Measurements from ENCODE around the gene CLEC18A. TPM values are rescaled to one million over a fixed set of nuclear protein-coding genes. Genes with fewer than 3 reads are reported as not detected.

The CLEC18A gene
- total and polyA plus RNA-seq, 7 experiments from 2014 or later: 1.4 to 7.4 (median 3.6) TPM; not detected in 2

DNA sequence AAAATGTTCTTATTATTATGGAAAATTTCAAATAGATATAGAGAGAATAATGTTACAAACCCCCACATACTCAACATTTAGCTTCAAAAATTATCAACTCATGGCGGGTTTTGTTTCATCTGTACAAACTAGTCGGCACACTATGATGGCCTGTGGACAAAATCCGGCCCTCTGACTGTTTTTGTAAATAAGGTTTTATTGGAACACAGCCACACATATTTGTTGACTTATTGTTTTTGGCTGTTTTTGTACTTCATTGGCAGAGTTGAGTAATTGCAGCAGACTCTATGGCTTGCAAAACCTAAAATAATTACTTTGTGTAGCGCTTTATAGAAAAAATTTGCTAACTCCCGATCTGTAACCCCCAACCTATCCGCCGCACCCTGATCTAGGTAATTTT, 41.4 kb upstream of the CLEC18A start:
- H3K27ac ChIP-seq (ENCODE audit: low read depth, low read length): no peak overlapping the region
- H3K4me1 ChIP-seq (ENCODE audit: control insufficient read depth in 2 of 2, insufficient read depth in 2 of 2, low read length in 2 of 2): no peaks in the 10 kb centered on the region
- Mint-ChIP-seq H3K36me3 (peaks cover 3 to 39% (median 13%) of the 10 kb centered on the region in 5 donors), H3K27ac (no peak overlapping the region), H3K4me3 (no peak overlapping the region), H3K27me3 (no peaks in the 10 kb centered on the region), H3K4me1 (no peaks in the 10 kb centered on the region), H3K9me3 (no peaks in the 10 kb centered on the region)
- peaks cover 0 to 42% (median 7%) of the 10 kb centered on the region in 3 experiments for H3K36me3 ChIP-seq (ENCODE audit: control insufficient read depth in 2 of 3, insufficient read depth in 3 of 3, low read length in 3 of 3)
- intact Hi-C loops (cut with micrococcal nuclease): no loop called here
- ATAC-seq (no peak), DNase-seq (no peak)
- H3K9me3 ChIP-seq (ENCODE audit: control insufficient read depth in 2 of 3, low read length in 3 of 3): no peaks in the 10 kb centered on the region
- POLR2A ChIA-PET: no interaction called here
- CTCF ChIA-PET: no interaction called here
- H3K27me3 ChIP-seq (ENCODE audit: control insufficient read depth in 2 of 2, insufficient read depth in 2 of 2, low read length in 2 of 2): no peaks in the 10 kb centered on the region
- no peak overlapping the region for H3K4me3 ChIP-seq (ENCODE audit: low read length)

- Mint-ChIP-seq H3K27ac (peak overlapping the region in 2 of 9 donors; percentile 12 to 14), H3K27me3 (no peaks in the 10 kb centered on the region), H3K9me3 (no peaks in the 10 kb centered on the region), H3K36me3 (peaks cover 3 to 44% (median 14%) of the 10 kb centered on the region in 5 donors), H3K4me3 (no peak overlapping the region), H3K4me1 (no peaks in the 10 kb centered on the region)
- Histone ChIP-seq H3K27ac (ENCODE audit: low read depth, low read length) (no peak overlapping the region), H3K4me3 (ENCODE audit: low read length) (no peak overlapping the region), H3K4me1 (ENCODE audit: control insufficient read depth in 2 of 2, insufficient read depth in 2 of 2, low read length in 2 of 2) (no peaks in the 10 kb centered on the region), H3K9me3 (ENCODE audit: control insufficient read depth in 2 of 3, low read length in 3 of 3) (no peaks in the 10 kb centered on the region), H3K36me3 (ENCODE audit: control insufficient read depth in 2 of 3, insufficient read depth in 3 of 3, low read length in 3 of 3) (peaks cover 0 to 40% (median 7%) of the 10 kb centered on the region in 3 experiments), H3K27me3 (ENCODE audit: control insufficient read depth in 2 of 2, insufficient read depth in 2 of 2, low read length in 2 of 2) (no peaks in the 10 kb centered on the region)
- intact Hi-C loops (cut with micrococcal nuclease): no loop called here
- POLR2A ChIA-PET: no interaction called here
- ATAC-seq (no peak), DNase-seq (no peak)
- CTCF ChIA-PET: no interaction called here
Observed at GRCh38 chr16:69910964-69911363, 40.2 kb upstream of the CLEC18A start.

DNA sequence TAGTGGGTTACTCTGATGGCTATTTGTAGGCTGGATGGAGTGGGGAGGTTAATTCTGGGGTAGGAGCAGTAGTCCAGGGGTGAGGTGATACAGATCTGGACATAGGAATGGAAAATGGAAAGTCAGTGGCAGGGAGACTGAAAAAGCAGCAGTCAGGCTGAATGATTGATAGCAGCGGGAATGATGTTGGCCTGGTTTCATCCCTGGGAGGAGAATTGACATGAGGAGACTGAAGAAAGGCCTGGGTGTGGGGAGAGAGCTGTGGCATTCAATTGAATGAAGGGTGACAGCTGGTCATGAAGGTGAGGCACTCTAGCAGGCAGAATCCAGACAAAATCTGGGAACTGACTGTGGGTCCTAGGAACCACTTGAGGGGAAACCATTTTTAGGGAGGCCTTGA, 34.7 kb upstream of the CLEC18A start:
- DNase-seq: no peak
- no peaks in the 10 kb centered on the region for H3K9me3 ChIP-seq (ENCODE audit: control insufficient read depth in 2 of 3, low read length in 3 of 3)
- no peak for ATAC-seq
- peaks cover 0 to 1% (median 0%) of the 10 kb centered on the region in 11 donors for H3K9me3 Mint-ChIP-seq
- ChIA-PET CTCF (no interaction called here), POLR2A (no interaction called here)
- no peaks in the 10 kb centered on the region for H3K27me3 ChIP-seq (ENCODE audit: control insufficient read depth in 2 of 2, insufficient read depth in 2 of 2, low read length in 2 of 2)
- no peak overlapping the region for H3K4me3 ChIP-seq (ENCODE audit: low read length)
- no peaks in the 10 kb centered on the region for H3K4me1 ChIP-seq (ENCODE audit: control insufficient read depth in 2 of 2, insufficient read depth in 2 of 2, low read length in 2 of 2)
- H3K27ac Mint-ChIP-seq: peak overlapping the region in 2 of 9 donors; percentile 32 to 80
- no peak overlapping the region for H3K27ac ChIP-seq (ENCODE audit: low read depth, low read length)
- no peak overlapping the region for H3K4me3 Mint-ChIP-seq
- intact Hi-C loops (cut with micrococcal nuclease): no loop called here
- peaks cover 4 to 42% (median 16%) of the 10 kb centered on the region in 5 donors for H3K36me3 Mint-ChIP-seq
- H3K4me1 Mint-ChIP-seq: no peaks in the 10 kb centered on the region
- peaks cover 0 to 41% (median 3%) of the 10 kb centered on the region in 3 experiments for H3K36me3 ChIP-seq (ENCODE audit: control insufficient read depth in 2 of 3, insufficient read depth in 3 of 3, low read length in 3 of 3)
- no peaks in the 10 kb centered on the region for H3K27me3 Mint-ChIP-seq

GRCh38 chr16:69917311-69917710, 33.8 kb upstream of the CLEC18A start:
- no peak overlapping the region for H3K4me3 ChIP-seq (ENCODE audit: low read length)
- no peak overlapping the region for H3K27ac ChIP-seq (ENCODE audit: low read depth, low read length)
- ChIA-PET CTCF (no interaction called here), POLR2A (interaction anchor here (0.6 kb wide), 1 partner anchor 222 kb away, joined by 4 read pairs; no protein-coding TSS in a partner anchor)
- H3K4me3 Mint-ChIP-seq: no peak overlapping the region
- no peaks in the 10 kb centered on the region for H3K4me1 ChIP-seq (ENCODE audit: control insufficient read depth in 2 of 2, insufficient read depth in 2 of 2, low read length in 2 of 2)
- H3K27ac Mint-ChIP-seq: peak overlapping the region in 1 of 9 donors; percentile 38
- H3K27me3 Mint-ChIP-seq: no peaks in the 10 kb centered on the region
- peaks cover 0 to 36% (median 3%) of the 10 kb centered on the region in 3 experiments for H3K36me3 ChIP-seq (ENCODE audit: control insufficient read depth in 2 of 3, insufficient read depth in 3 of 3, low read length in 3 of 3)
- DNase-seq (no peak), ATAC-seq (no peak)
- H3K4me1 Mint-ChIP-seq: no peaks in the 10 kb centered on the region
- intact Hi-C loops (cut with micrococcal nuclease): no loop called here
- H3K27me3 ChIP-seq (ENCODE audit: control insufficient read depth in 2 of 2, insufficient read depth in 2 of 2, low read length in 2 of 2): no peaks in the 10 kb centered on the region
- peaks cover 4 to 42% (median 16%) of the 10 kb centered on the region in 5 donors for H3K36me3 Mint-ChIP-seq
- H3K9me3 Mint-ChIP-seq: peaks cover 0 to 2% (median 0%) of the 10 kb centered on the region in 11 donors
- H3K9me3 ChIP-seq (ENCODE audit: control insufficient read depth in 2 of 3, low read length in 3 of 3): no peaks in the 10 kb centered on the region

GRCh38 chr16:69917739-69918138, 33.4 kb upstream of the CLEC18A start:
- POLR2A ChIA-PET: interaction anchor here (0.6 kb wide), 2 partner anchors 222 to 1676 kb away, joined by 3 to 4 read pairs; no protein-coding TSS in a partner anchor
- Mint-ChIP-seq H3K9me3 (peaks cover 0 to 2% (median 0%) of the 10 kb centered on the region in 11 donors), H3K27ac (peak overlapping the region in 1 of 9 donors; percentile 1), H3K27me3 (no peaks in the 10 kb centered on the region), H3K4me1 (no peaks in the 10 kb centered on the region), H3K36me3 (peaks cover 4 to 42% (median 17%) of the 10 kb centered on the region in 5 donors), H3K4me3 (no peak overlapping the region)
- ATAC-seq: no peak
- no peak overlapping the region for H3K4me3 ChIP-seq (ENCODE audit: low read length)
- H3K4me1 ChIP-seq (ENCODE audit: control insufficient read depth in 2 of 2, insufficient read depth in 2 of 2, low read length in 2 of 2): no peaks in the 10 kb centered on the region
- DNase-seq: no peak
- no peak overlapping the region for H3K27ac ChIP-seq (ENCODE audit: low read depth, low read length)
- no peaks in the 10 kb centered on the region for H3K9me3 ChIP-seq (ENCODE audit: control insufficient read depth in 2 of 3, low read length in 3 of 3)
- intact Hi-C loops (cut with micrococcal nuclease): no loop called here
- peaks cover 0 to 36% (median 3%) of the 10 kb centered on the region in 3 experiments for H3K36me3 ChIP-seq (ENCODE audit: control insufficient read depth in 2 of 3, insufficient read depth in 3 of 3, low read length in 3 of 3)
- H3K27me3 ChIP-seq (ENCODE audit: control insufficient read depth in 2 of 2, insufficient read depth in 2 of 2, low read length in 2 of 2): no peaks in the 10 kb centered on the region
- CTCF ChIA-PET: no interaction called here

- no peak for DNase-seq
- no peaks in the 10 kb centered on the region for H3K4me1 Mint-ChIP-seq
- Histone ChIP-seq H3K36me3 (ENCODE audit: control insufficient read depth in 2 of 3, insufficient read depth in 3 of 3, low read length in 3 of 3) (peaks cover 0 to 36% (median 3%) of the 10 kb centered on the region in 3 experiments), H3K27me3 (ENCODE audit: control insufficient read depth in 2 of 2, insufficient read depth in 2 of 2, low read length in 2 of 2) (no peaks in the 10 kb centered on the region), H3K9me3 (ENCODE audit: control insufficient read depth in 2 of 3, low read length in 3 of 3) (no peaks in the 10 kb centered on the region), H3K4me3 (ENCODE audit: low read length) (no peak overlapping the region), H3K4me1 (ENCODE audit: control insufficient read depth in 2 of 2, insufficient read depth in 2 of 2, low read length in 2 of 2) (no peaks in the 10 kb centered on the region), H3K27ac (ENCODE audit: low read depth, low read length) (no peak overlapping the region)
- POLR2A ChIA-PET: interaction anchor here (0.6 kb wide), 1 partner anchor 1675 kb away, joined by 3 read pairs; no protein-coding TSS in a partner anchor
- intact Hi-C loops (cut with micrococcal nuclease): no loop called here
- ATAC-seq: no peak
- CTCF ChIA-PET: no interaction called here
- H3K9me3 Mint-ChIP-seq: peaks cover 0 to 2% (median 0%) of the 10 kb centered on the region in 11 donors
- H3K4me3 Mint-ChIP-seq: no peak overlapping the region
- peak overlapping the region in 3 of 9 donors; percentile 32 to 71 (median 61) for H3K27ac Mint-ChIP-seq
- H3K27me3 Mint-ChIP-seq: no peaks in the 10 kb centered on the region
- peaks cover 4 to 42% (median 17%) of the 10 kb centered on the region in 5 donors for H3K36me3 Mint-ChIP-seq
Observed at GRCh38 chr16:69918241-69918640, 32.9 kb upstream of the CLEC18A start.

DNA sequence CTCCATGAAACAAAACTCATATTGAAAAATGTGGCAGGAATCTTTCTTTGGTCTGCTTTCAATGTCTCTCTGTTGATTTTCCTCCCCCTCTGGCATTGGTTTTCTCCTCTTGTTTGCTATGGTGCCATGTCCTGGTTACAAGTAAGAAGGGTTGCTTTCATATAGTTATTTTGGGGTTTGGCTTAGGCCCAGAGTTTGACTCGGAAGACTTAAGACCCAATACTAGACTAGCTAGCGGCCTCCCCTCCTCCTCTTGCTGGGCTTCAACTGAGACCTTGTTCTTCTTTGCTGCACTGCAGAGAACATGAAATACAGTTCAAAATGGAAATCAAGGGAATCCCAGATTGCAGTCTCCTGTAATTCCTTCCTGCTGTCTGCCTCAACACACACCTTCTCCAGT, 30.0 kb upstream of the CLEC18A start:
- POLR2A ChIA-PET: no interaction called here
- peaks cover 0 to 2% (median 0%) of the 10 kb centered on the region in 11 donors for H3K9me3 Mint-ChIP-seq
- CTCF ChIA-PET: interaction anchor here (2.6 kb wide), 1 partner anchor 8 kb away, joined by 6 read pairs; no protein-coding TSS in a partner anchor
- no peak overlapping the region for H3K27ac ChIP-seq (ENCODE audit: low read depth, low read length)
- H3K27ac Mint-ChIP-seq: no peak overlapping the region
- H3K36me3 Mint-ChIP-seq: peaks cover 8 to 43% (median 27%) of the 10 kb centered on the region in 5 donors
- no peaks in the 10 kb centered on the region for H3K4me1 Mint-ChIP-seq
- intact Hi-C loops (cut with micrococcal nuclease): no loop called here
- H3K27me3 Mint-ChIP-seq: no peaks in the 10 kb centered on the region
- no peaks in the 10 kb centered on the region for H3K9me3 ChIP-seq (ENCODE audit: control insufficient read depth in 2 of 3, low read length in 3 of 3)
- H3K4me3 Mint-ChIP-seq: no peak overlapping the region
- no peak for ATAC-seq
- peaks cover 0 to 46% (median 3%) of the 10 kb centered on the region in 3 experiments for H3K36me3 ChIP-seq (ENCODE audit: control insufficient read depth in 2 of 3, insufficient read depth in 3 of 3, low read length in 3 of 3)
- H3K4me1 ChIP-seq (ENCODE audit: control insufficient read depth in 2 of 2, insufficient read depth in 2 of 2, low read length in 2 of 2): no peaks in the 10 kb centered on the region
- no peak overlapping the region for H3K4me3 ChIP-seq (ENCODE audit: low read length)
- no peaks in the 10 kb centered on the region for H3K27me3 ChIP-seq (ENCODE audit: control insufficient read depth in 2 of 2, insufficient read depth in 2 of 2, low read length in 2 of 2)
- no peak for DNase-seq
